Right ventricle myocardium superior (tissue), 1 donor: ENCODE data around the gene CASP3. TPM values are rescaled to one million over a fixed set of nuclear protein-coding genes. Genes with fewer than 3 reads are reported as not detected.
"Not testable (repeated sequence)": the region's sequence is repeated elsewhere in the genome, so short reads cannot be mapped to it uniquely, and the experiment has no call there.

Experiments used
- ATAC-seq: fragments of 200-7000 bp; cut with Tn5 transposase; one replicate; pipeline ENCODE4 v1.9.1; 2020; ENCODE audit warnings: mild to moderate bottlenecking; ENCODE audit not compliant: poor library complexity
- DNase-seq: peaks from one replicate; pipeline ENCODE4 v3.0.0-alpha.2; 2020
- intact Hi-C: fragments of 100-400 bp; cut with DNase I; formaldehyde crosslinking; loops from one replicate; pipeline ENCODE4 v1.11.2; 2022
- total RNA-seq: library from RNA; stranded (reverse); fragmentation: NEBNext Ultra II Directional; extraction: Animal tissue kit (Norgen Biotek cat#: 25700); gene quantifications from one replicate; pipeline ENCODE4 v1.2.1, GENCODE V29; 2021
- donor health status: DM: no; HTN: yes; CAD: no; lungs with severe emphysema.

CASP3 gene
- total RNA-seq, 1 donor from 2014 or later = 11.6 TPM

DNA sequence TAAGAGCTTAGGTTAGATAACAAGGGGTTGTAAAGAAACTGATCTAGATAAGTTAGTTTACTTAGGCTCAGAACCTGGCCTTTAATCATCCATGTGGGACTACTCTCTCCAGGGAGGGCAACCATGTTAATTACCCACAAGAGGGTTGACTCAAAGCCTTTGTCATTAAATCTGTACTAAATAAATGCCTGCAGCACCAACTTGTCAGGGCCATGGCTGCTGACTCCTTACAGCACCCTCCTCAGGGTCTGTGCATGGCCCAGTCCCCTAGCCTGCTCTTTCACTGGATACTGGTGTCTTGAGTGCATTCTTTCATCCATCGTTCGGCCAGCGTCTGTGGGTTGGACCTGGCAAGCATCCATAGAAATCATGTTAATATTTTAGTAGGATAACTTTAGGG, 34.7 kb downstream of the CASP3 start:
- DNase-seq = no peak
- ATAC-seq = no peak
- intact Hi-C loops = no loop called here

DNA sequence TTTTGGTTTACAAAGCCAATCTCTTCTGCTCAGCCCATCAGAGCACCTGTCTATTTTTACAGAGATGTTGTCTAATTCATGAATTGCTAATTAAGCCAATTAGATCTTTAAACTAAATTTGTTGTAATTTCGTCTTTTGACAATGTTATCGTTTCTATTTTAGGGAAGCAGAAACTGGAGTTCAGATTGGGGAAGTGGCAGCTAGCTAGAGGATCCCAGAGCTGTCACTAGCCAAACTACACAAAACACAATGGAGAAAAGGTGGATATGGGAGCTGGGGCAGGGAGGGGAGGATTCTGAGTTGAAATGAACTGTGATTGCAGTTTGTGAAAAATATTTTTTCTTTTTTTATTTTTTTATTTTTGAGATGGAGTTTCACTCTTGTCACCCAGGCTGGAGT, 35.8 kb downstream of the CASP3 start:
- DNase-seq (no peak), ATAC-seq (no peak)
- intact Hi-C loops = no loop called here

DNA sequence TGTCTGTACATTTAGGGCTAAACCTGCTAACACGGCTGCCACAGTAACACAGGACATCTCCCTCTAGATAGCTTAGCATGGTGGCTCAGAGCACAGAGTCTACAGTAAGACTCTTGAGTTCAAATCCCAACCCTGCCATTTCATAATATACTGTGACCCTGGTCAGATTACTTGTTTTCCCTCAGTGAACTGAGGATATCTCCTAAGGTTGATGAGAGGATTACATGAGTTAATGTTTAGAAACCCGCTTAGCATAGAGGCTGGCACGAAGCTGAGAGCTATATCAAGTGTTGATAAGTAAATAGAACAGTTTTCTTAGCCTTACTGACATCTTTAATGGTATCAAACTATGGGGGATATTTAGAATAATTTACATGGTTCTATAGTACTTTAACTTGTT, 37.2 kb downstream of the CASP3 start:
- no peak for DNase-seq
- intact Hi-C loops = no loop called here
- no peak for ATAC-seq

DNA sequence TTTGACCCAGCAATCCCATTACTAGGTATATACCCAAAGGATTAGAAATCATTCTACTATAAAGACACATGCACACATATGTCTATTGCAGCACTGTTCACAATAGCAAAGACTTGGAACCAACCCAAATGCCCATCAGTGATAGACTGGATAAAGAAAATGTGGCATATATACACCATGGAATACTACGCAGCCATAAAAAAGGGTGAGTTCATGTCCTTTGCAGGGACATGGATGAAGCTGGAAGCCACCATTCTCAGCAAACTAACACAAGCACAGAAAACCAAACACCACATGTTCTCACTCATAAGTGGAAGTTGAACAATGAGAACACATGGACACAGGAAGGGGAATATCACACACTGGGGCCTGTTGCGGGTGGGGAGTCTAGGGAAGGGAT, 41.8 kb downstream of the CASP3 start:
- ATAC-seq, intact Hi-C loops, DNase-seq: not testable (repeated sequence)

DNA sequence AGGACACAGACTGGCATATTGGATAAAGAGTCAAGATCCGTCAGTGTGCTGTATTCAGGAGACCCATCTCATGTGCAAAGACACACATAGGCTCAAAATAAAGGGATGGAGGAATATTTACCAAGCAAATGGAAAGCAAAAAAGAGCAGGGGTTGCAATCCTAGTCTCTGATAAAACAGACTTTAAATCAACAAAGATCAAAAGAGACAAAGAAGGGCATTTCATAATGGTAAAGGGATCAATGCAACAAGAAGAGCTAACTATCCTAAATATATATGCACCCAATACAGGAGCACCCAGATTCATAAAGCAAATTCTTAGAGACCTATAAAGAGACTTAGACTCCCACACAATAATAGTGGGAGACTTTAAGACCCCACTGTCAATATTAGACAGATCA, 46.4 kb downstream of the CASP3 start:
- intact Hi-C loops, ATAC-seq, DNase-seq: not testable (repeated sequence)

GRCh38 chr4:184600982-184601381, 48.3 kb downstream of the CASP3 start:
- ATAC-seq, intact Hi-C loops: not testable (repeated sequence)

DNA sequence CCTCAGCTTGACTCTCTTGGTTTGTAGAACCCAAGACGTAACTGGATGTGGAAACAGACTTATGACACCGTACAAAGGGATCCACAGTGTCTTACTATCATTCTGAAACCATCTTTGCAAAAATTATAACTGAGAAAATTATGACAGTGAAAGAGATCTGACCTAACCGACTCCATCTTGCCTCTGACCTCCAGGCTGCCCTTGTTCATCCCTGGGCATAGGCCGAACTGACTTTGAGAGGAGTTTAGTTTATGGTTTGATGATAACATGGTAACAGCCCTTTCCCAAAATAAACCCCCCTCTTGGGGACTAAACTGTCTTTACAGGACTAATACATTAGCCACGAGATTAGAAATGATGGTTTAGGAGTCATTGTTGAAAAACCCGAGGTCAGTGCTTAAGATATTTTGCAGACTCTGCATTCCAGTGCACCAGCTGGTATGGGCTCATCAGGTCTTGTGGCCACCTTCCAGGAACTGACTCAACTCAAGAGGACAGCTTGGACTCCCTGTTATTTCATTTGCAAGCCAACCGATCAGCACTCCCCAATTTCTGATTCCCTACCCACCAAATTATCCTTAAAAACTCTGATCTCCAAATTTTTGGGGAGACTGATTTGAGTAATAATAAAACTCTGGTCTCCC, 49.6 kb downstream of the CASP3 start:
- DNase-seq (no peak), ATAC-seq (no peak)
- intact Hi-C loops = no loop called here

More at GRCh38 chr4:184600982-184601381, 48.3 kb downstream of the CASP3 start:
- not testable (repeated sequence) for DNase-seq

- intact Hi-C loops = no loop called here
- ATAC-seq = peak; percentile 77
- DNase-seq = peak; percentile 50
Measured at GRCh38 chr4:184598753-184599491, 50.3 kb downstream of the CASP3 start.

- intact Hi-C loops = no loop called here
- ATAC-seq (no peak), DNase-seq (no peak)
Measured at GRCh38 chr4:184596617-184597185, 52.5 kb downstream of the CASP3 start.

GRCh38 chr4:184596044-184596616, 53.1 kb downstream of the CASP3 start:
- no peak for ATAC-seq

DNA sequence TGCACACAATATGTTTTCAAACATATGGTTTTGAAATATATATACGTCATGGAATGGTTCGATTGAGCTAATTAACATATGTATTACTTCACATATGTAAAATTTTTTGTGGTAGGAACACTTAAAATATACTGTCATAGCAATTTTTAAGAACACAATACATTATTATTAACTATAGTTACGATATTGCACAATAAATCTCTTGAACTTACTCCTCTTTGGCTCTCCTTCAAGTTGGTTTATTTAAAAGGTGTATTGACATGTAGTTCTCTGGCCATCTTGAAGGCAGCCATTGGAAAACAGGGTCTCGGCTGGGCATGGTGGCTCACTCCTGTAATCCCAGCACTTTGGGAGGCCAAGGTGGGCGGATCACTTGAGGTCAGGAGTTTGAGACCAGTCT, 53.8 kb downstream of the CASP3 start:
- no peak for DNase-seq
- intact Hi-C loops = no loop called here
- no peak for ATAC-seq

More at GRCh38 chr4:184596044-184596616, 53.1 kb downstream of the CASP3 start:
- no peak for DNase-seq
- intact Hi-C loops = no loop called here

DNA sequence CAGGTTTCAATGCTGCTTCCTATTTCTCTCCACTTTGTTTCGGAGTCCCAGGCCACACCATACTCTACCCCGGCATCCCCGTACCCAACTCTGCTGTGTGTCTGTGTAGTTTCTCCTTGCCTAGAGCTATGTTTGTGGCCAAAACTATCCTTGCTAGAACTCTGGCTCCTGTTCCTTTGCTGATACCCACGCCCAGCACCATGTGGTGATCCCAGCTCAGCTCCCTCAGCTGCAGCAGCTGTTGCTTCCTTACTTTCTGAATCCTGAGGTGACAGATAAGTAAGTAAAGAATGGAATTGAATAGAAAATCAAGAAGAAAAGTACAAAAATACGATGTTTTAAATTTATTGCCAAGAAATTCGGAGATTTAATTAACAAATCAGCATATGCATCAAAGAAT, 55.8 kb downstream of the CASP3 start:
- DNase-seq (no peak), ATAC-seq (no peak)
- intact Hi-C loops = no loop called here

DNA sequence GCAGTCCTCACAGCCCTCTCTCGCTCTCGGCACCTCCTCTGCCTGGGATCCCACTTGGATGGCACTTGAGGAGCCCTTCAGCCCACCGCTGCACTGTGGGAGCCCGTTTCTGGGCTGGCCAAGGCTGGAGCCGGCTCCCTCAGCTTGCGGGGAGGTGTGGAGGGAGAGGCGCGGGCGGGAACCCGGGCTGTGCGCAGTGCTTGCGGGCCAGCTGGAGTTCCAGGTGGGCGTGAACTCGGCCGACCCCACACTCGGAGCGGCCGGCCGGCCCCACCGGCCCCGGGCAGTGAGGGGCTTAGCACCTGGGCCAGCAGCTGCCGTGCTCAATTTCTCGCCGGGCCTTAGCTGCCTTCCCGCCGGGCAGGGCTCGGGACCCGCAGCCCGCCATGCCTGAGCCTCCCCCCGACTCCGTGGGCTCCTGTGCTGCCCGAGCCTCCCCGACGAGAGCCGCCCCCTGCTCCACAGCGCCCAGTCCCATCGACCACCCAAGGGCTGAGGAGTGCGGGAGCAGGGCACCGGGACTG, 57.4 kb downstream of the CASP3 start:
- ATAC-seq, DNase-seq, intact Hi-C loops: not testable (repeated sequence)

- DNase-seq = no peak
- no peak for ATAC-seq
- intact Hi-C loops = no loop called here
Measured at GRCh38 chr4:184591070-184591677, 58.1 kb downstream of the CASP3 start.

- intact Hi-C loops = no loop called here
- DNase-seq (no peak), ATAC-seq (no peak)
Measured at GRCh38 chr4:184590196-184590595, 59.1 kb downstream of the CASP3 start.

GRCh38 chr4:184588893-184589292, 60.4 kb downstream of the CASP3 start:
- DNase-seq (no peak), ATAC-seq (no peak)
- intact Hi-C loops = no loop called here

- no peak for DNase-seq
- ATAC-seq = no peak
- intact Hi-C loops = no loop called here
Measured at GRCh38 chr4:184587701-184588100, 61.5 kb downstream of the CASP3 start.

GRCh38 chr4:184587221-184587620, 62.0 kb downstream of the CASP3 start:
- ATAC-seq = no peak
- intact Hi-C loops = no loop called here
- DNase-seq = no peak
